ENCODE results near the gene TMEM150B.

The TMEM150B gene

DNA sequence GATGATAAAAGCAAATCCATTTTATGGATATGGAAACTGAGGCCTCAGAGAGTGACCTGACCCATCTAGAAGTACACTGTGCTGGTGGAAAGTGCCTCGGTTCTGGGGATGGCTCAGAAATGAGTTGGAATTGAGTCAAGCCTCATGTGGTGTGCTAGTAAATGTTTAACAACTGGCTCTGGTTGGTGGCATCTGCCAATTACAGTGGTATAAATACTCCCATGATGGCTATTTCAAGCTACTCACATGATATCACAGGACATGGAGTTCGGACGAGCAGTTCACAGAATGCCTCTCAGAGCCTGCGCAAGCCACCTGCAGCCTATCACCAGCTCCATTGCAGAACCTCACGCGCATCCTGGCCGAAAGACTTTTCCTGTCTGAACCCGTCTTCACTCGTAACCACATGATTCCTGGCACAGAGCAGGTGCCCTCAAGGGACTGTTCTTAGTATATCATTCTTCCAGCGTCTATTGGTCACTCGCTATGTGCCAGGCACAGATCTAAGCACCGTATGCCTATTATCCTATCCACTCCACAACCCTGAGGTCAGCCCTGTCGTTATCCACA lies 9.1 kb downstream of the TMEM150B start:
- DNase-seq = no peak
- Histone ChIP-seq H3K4me1 (no peaks in the 10 kb centered on the region; the same call in 1 of the 2 replicates), H3K4me3 (ENCODE audit: low read depth, low read length) (no peak overlapping the region), H3K9me3 (no peaks in the 10 kb centered on the region), H3K27me3 (no peaks in the 10 kb centered on the region), H3K36me3 (no peaks in the 10 kb centered on the region)
- TF ChIP-seq, protein P1, sequence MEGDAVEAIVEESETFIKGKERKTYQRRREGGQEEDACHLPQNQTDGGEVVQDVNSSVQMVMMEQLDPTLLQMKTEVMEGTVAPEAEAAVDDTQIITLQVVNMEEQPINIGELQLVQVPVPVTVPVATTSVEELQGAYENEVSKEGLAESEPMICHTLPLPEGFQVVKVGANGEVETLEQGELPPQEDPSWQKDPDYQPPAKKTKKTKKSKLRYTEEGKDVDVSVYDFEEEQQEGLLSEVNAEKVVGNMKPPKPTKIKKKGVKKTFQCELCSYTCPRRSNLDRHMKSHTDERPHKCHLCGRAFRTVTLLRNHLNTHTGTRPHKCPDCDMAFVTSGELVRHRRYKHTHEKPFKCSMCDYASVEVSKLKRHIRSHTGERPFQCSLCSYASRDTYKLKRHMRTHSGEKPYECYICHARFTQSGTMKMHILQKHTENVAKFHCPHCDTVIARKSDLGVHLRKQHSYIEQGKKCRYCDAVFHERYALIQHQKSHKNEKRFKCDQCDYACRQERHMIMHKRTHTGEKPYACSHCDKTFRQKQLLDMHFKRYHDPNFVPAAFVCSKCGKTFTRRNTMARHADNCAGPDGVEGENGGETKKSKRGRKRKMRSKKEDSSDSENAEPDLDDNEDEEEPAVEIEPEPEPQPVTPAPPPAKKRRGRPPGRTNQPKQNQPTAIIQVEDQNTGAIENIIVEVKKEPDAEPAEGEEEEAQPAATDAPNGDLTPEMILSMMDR (IDR thresholded peaks at IDR 0.05; ENCODE audit: low read depth, low read length) = no peak

DNA sequence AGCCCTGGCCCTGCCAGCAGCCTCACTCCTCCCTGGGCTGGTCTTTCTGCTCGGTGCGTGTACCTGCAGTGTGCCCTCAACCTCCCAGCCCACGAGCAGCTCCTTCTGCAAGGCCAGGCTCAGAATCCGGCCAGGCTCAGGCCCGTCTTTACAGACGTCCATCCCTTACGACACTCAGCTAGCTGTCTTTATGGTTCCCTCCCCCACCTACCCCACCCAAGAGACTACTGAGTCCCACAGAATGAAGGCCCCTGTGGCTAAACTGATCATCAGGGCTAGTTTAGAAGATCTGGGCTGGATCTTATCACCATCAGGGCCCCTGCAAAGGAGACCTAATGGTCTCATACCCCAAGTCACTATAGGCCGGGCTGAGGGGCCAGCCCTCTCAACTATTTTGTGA lies 10.7 kb downstream of the TMEM150B start:
- H3K27me3 ChIP-seq = no peaks in the 10 kb centered on the region
- DNase-seq = no peak
- no peaks in the 10 kb centered on the region for H3K9me3 ChIP-seq
- H3K36me3 ChIP-seq = 0 out of 2 replicates have a peak, but pooled peaks cover under 1% of the 10 kb centered on the region
- H3K4me1 ChIP-seq = no peaks in the 10 kb centered on the region
- no peak overlapping the region for H3K4me3 ChIP-seq (ENCODE audit: low read depth, low read length)
- TF ChIP-seq, protein P1 (IDR thresholded peaks at IDR 0.05; ENCODE audit: low read depth, low read length) = no peak

DNA sequence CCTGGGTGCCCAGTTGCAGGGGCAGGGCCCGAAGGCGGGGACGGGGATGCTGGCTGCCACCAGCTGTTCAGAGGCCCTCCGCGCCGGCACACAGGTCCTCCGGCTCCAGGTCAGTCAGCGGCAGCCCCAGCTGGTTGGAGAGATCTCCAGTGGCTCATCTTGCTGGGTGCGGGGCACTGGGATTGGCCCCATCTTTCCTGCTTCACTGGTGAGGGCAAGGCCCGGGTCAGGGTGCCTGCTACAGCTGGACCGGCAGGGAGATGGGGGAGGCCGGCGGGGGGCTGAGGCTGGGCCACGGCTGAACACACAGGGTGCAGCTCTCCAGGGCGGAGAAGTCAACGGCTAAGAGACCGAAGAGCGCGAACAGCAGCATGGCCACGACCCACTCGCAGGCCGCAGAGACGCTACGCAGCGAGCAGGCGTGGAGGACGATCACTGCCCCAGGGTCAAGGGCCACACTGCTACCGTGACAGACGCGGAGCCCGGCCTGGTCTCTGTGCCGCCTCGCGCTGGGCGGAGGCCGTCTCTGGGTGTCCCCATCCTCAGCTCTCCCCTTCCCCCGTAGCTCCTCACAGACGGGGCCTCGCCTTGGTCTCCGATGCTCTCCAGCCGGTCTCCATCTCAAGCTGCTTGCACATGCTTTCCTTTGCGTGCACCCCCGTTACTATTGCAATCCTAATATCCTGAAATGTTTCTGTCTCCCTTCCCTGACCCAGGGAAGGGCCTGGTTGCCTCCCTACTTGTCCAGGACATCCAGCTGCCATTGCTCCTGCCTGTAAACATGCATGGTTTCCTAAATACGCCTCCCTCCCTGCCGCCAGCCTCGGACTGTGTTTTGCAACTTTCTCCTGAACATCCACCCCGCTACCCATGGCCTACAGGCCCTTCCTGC lies 12.3 kb downstream of the TMEM150B start:
- TF ChIP-seq, protein P1 (IDR thresholded peaks at IDR 0.05; ENCODE audit: low read depth, low read length) = no peak
- Histone ChIP-seq H3K27me3 (no peaks in the 10 kb centered on the region), H3K4me3 (ENCODE audit: low read depth, low read length) (no peak overlapping the region), H3K4me1 (no peaks in the 10 kb centered on the region), H3K9me3 (no peaks in the 10 kb centered on the region), H3K36me3 (0 out of 2 replicates have a peak, but pooled peaks cover 6% of the 10 kb centered on the region)
- no peak for DNase-seq

DNA sequence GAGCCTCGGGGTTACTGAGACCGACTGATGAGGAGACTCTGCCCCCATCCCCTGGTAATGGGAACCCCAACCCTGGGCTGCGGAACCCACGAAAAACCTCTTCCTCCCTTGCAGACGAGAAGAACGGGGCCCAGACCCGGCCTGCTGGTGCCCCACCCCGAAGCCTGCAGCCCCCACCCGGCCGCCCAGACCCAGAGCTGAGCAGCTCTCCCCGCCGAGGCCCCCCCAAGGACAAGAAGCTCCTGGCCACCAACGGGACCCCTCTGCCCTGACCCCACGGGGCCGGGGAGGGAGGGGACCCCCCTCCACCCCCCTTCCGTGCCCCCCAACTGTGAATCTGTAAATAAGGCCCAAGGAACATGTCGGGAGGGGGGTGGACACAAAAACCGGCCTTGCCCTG lies 13.3 kb downstream of the TMEM150B start:
- H3K9me3 ChIP-seq = no peaks in the 10 kb centered on the region
- H3K4me3 ChIP-seq (ENCODE audit: low read depth, low read length) = no peak overlapping the region
- TF ChIP-seq, protein P1 (IDR thresholded peaks at IDR 0.05; ENCODE audit: low read depth, low read length) = no peak
- peaks cover 6% of the 10 kb centered on the region; the same call in 1 of the 2 replicates for H3K36me3 ChIP-seq
- H3K27me3 ChIP-seq = no peaks in the 10 kb centered on the region
- no peak for DNase-seq
- no peaks in the 10 kb centered on the region for H3K4me1 ChIP-seq

DNA sequence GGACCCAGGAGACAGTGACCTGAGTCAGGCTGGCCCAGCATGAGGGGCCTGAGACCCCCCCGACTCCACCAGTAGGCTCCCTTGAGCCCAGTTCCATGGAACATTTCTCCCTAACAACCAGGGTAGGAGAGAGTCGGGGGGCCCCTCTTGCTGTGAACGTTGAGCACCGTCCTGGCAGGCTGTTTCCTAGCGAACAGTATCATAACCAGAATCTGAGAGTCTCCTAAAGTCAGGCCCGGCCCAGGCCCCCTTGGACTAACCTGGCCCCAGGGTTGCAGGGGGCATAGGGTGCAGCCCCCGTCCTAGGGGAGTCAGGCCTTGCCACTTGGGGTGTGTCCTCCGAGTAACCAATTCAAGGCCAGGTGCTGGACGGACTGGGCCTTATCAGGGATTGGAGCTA lies 13.7 kb downstream of the TMEM150B start:
- TF ChIP-seq, protein P1 (IDR thresholded peaks at IDR 0.05; ENCODE audit: low read depth, low read length) = no peak
- DNase-seq = no peak
- no peaks in the 10 kb centered on the region for H3K9me3 ChIP-seq
- no peaks in the 10 kb centered on the region for H3K27me3 ChIP-seq
- H3K36me3 ChIP-seq = peaks cover 9% of the 10 kb centered on the region
- no peak overlapping the region for H3K4me3 ChIP-seq (ENCODE audit: low read depth, low read length)
- no peaks in the 10 kb centered on the region for H3K4me1 ChIP-seq

DNA sequence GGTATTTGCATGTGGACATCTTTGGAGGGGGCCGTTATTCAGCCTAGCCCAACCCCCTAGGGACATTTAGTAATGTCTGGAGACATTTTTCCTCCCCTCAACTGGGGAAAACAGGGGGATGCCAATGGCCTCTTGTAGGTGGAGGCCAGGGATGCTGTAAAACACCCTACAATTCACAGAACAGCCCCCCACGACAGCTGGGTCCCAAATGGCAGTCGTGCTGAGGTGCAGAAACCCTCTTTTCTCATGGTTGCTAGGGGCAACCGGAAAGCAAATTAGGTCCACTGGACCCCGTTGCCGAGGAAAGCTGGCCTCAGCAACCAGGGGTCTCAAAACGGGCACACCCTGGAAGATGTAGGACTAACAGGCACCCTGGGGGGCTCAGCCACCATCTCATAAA lies 14.6 kb downstream of the TMEM150B start:
- TF ChIP-seq, protein P1 (IDR thresholded peaks at IDR 0.05; ENCODE audit: low read depth, low read length) = no peak
- H3K9me3 ChIP-seq = no peaks in the 10 kb centered on the region
- DNase-seq = no peak
- H3K4me1 ChIP-seq = no peaks in the 10 kb centered on the region
- no peaks in the 10 kb centered on the region for H3K27me3 ChIP-seq
- no peak overlapping the region for H3K4me3 ChIP-seq (ENCODE audit: low read depth, low read length)
- peaks cover 18% of the 10 kb centered on the region for H3K36me3 ChIP-seq
